K562 (cell line): ENCODE data around the gene RCN2. TPM values are rescaled to one million over a fixed set of nuclear protein-coding genes. Genes with fewer than 3 reads are reported as not detected.

Experiments
- CREB3 ChIP-seq: fragments of 450-650 bp; conservative IDR thresholded peaks from 2 replicates; pipeline ENCODE4 v1.6.1; 2016; ENCODE audit warnings: missing genetic modification characterization, low read depth, mild to moderate bottlenecking, missing compliant biosample characterization, moderate library complexity
- FOSL1 ChIP-seq: fragments of 200-800 bp; sonication (Bioruptor generic); conservative IDR thresholded peaks from 2 replicates; pipeline ENCODE4 v1.6.1; 2016; ENCODE audit warnings: missing genetic modification characterization, missing compliant biosample characterization
- GABPB2 ChIP-seq: fragments of 250-450 bp; sonication (Bioruptor Pico); conservative IDR thresholded peaks from 2 replicates; pipeline ENCODE4 v1.5.1; 2021; ENCODE audit warnings: mild to moderate bottlenecking
- MEF2A ChIP-seq: IDR thresholded peaks from 2 replicates; pipeline ENCODE4 v1.6.1; 2011; ENCODE audit warnings: low read depth, mild to moderate bottlenecking, low read length, moderate library complexity; ENCODE audit not compliant: control insufficient read depth
- NBN ChIP-seq: fragments of 450-650 bp; IDR thresholded peaks from 2 replicates; pipeline ENCODE4 v1.6.1; 2016; ENCODE audit warnings: low read depth, mild to moderate bottlenecking
- NR2C1 ChIP-seq, 2 experiments: fragments of 450-650 bp; IDR thresholded peaks; 2 replicates each; pipeline ENCODE4 v1.6.1; 2017; ENCODE audit warnings: mild to moderate bottlenecking in 2 of 2, antibody characterized with exemption in 1 of 2, inconsistent platforms in 1 of 2, missing compliant biosample characterization in 1 of 2, missing genetic modification characterization in 1 of 2
- RERE ChIP-seq: sonication (generic); formaldehyde crosslinking; IDR thresholded peaks from 2 replicates; pipeline ENCODE4 v1.8.0; 2023; ENCODE audit warnings: missing genetic modification reagents, mild to moderate bottlenecking, borderline replicate concordance
- RHOXF2B ChIP-seq: fragments of 250-450 bp; sonication (Bioruptor Pico); conservative IDR thresholded peaks from 2 replicates; pipeline ENCODE4 v1.5.1; 2021
- SMAD3 ChIP-seq: fragments of 450-650 bp; formaldehyde crosslinking; conservative IDR thresholded peaks from 2 replicates; pipeline ENCODE4 v1.4.0; 2020; ENCODE audit warnings: mild to moderate bottlenecking
- STAT5B ChIP-seq: fragments of 250-450 bp; sonication (Bioruptor Pico); IDR thresholded peaks from 2 replicates; pipeline ENCODE4 v1.8.0; 2021; ENCODE audit warnings: mild to moderate bottlenecking, inconsistent platforms
- ZBTB12 ChIP-seq: fragments of 250-450 bp; sonication (Bioruptor Pico); IDR thresholded peaks from 2 replicates; pipeline ENCODE4 v1.4.0; 2020
- ZBTB7A ChIP-seq: IDR thresholded peaks from 2 replicates; pipeline ENCODE4 v1.6.1; 2011; ENCODE audit warnings: low read depth, mild to moderate bottlenecking, low read length, moderate library complexity, borderline replicate concordance; ENCODE audit not compliant: control insufficient read depth
- ZNF184 ChIP-seq: sonication (generic); formaldehyde crosslinking; IDR thresholded peaks from 2 replicates; pipeline ENCODE4 v1.5.0; 2020; ENCODE audit warnings: missing genetic modification reagents
- ZNF354B ChIP-seq: fragments of 250-450 bp; sonication (Bioruptor Pico); IDR thresholded peaks from 2 replicates; pipeline ENCODE4 v1.4.0; 2020
- ZNF444 ChIP-seq: fragments of 250-450 bp; sonication (Bioruptor Pico); IDR thresholded peaks from 2 replicates; pipeline ENCODE4 v1.4.0; 2020; ENCODE audit warnings: mild to moderate bottlenecking, moderate library complexity
- ZNF561 ChIP-seq: fragments of 450-650 bp; formaldehyde crosslinking; conservative IDR thresholded peaks from 2 replicates; pipeline ENCODE4 v1.4.0; 2020; ENCODE audit warnings: mild to moderate bottlenecking, moderate library complexity
- polyA plus RNA-seq, 8 experiments: library from polyadenylated mRNA; depleted of rRNA in 4 of 8; stranded (reverse) in 5 of 8; unstranded in 3 of 8; fragments of >200 nt; fragmentation: Nextera tagmentation in 2 of 8; fragmentation: Illumina TruSeq in 1 of 8; extraction: Ambion mirVana in 2 of 8; extraction: Trizol in 1 of 8; gene quantifications; 2 replicates each; pipeline versions ENCODE4 v1.2.1 to v1.2.3, GENCODE V29; 2011 to 2014; ENCODE audit warnings: inconsistent platforms in 1 of 8, missing spikeins in 1 of 8
- total RNA-seq, 7 experiments: library from RNA; depleted of rRNA in 6 of 7; stranded (reverse); fragments of >200 nt in 6 of 7; fragmentation: Illumina TruSeq in 2 of 7; extraction: Trizol in 2 of 7; gene quantifications; 2 replicates each; pipeline versions ENCODE4 v1.2.1 to v1.2.3, GENCODE V29; 2011 to 2021; ENCODE audit warnings: low replicate concordance in 1 of 7
- TF ChIP-seq, protein P1 (sequence below): fragments of 450-650 bp; IDR thresholded peaks from 2 replicates; pipeline ENCODE4 v1.6.1; 2016; ENCODE audit warnings: antibody characterized with exemption
- TF ChIP-seq, protein P2 (sequence below): sonication (generic); formaldehyde crosslinking; IDR thresholded peaks from 2 replicates; pipeline ENCODE4 v1.8.0; 2022; ENCODE audit warnings: mild to moderate bottlenecking, missing genetic modification reagents

RCN2 gene
- total and polyA plus RNA-seq, 9 of the 15 experiments (the other 6 are each of a cell fraction or from before 2014, with no cell fraction given) = 20.9 to 63.6 (median 52.8) TPM

GRCh38 chr15:76931397-76932134, at the start of gene RCN2 (continued):
- TF ChIP-seq CREB3 (tag) = no peak
- TF ChIP-seq ZNF444 (CRISPR knock-in tag) = no peak
- no peak for TF ChIP-seq FOSL1
- TF ChIP-seq NR2C1 (IDR thresholded peaks at IDR 0.05) = 0 out of 2 replicates have a peak, but pooled peaks have one; percentile 30
- TF ChIP-seq NR2C1 (tag; IDR thresholded peaks at IDR 0.05) = no peak
- no peak for TF ChIP-seq MEF2A
- TF ChIP-seq STAT5B = no peak
- no peak for TF ChIP-seq ZNF184 (CRISPR knock-in tag)
- TF ChIP-seq, protein P1, sequence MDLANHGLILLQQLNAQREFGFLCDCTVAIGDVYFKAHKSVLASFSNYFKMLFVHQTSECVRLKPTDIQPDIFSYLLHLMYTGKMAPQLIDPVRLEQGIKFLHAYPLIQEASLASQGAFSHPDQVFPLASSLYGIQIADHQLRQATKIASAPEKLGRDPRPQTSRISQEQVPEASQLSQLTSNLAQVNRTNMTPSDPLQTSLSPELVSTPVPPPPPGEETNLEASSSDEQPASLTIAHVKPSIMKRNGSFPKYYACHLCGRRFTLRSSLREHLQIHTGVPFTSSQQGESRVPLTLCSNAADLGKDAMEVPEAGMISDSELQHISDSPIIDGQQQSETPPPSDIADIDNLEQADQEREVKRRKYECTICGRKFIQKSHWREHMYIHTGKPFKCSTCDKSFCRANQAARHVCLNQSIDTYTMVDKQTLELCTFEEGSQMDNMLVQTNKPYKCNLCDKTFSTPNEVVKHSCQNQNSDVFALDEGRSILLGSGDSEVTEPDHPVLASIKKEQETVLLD = no peak
- TF ChIP-seq RERE (CRISPR knock-in tag) = no peak
- TF ChIP-seq GABPB2 (CRISPR knock-in tag) = no peak
- peak; percentile 37; the same call in 1 of the 2 replicates for TF ChIP-seq ZBTB7A
- TF ChIP-seq RHOXF2B (CRISPR knock-in tag) = no peak
- TF ChIP-seq, protein P2, sequence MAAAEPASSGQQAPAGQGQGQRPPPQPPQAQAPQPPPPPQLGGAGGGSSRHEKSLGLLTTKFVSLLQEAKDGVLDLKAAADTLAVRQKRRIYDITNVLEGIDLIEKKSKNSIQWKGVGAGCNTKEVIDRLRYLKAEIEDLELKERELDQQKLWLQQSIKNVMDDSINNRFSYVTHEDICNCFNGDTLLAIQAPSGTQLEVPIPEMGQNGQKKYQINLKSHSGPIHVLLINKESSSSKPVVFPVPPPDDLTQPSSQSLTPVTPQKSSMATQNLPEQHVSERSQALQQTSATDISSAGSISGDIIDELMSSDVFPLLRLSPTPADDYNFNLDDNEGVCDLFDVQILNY = no peak
- TF ChIP-seq ZBTB12 (CRISPR knock-in tag) = no peak
- no peak for TF ChIP-seq NBN
- TF ChIP-seq SMAD3 (CRISPR knock-in tag) = no peak
- TF ChIP-seq ZNF354B (CRISPR knock-in tag) = no peak
- TF ChIP-seq ZNF561 (CRISPR knock-in tag) = no peak
